SK-MEL-5 (cell line): Measurements from ENCODE around the gene DEFB112. TPM values are rescaled to one million over a fixed set of nuclear protein-coding genes. Genes with fewer than 3 reads are reported as not detected.

ENCODE experiments used
- DNase-seq: peaks from one replicate; pipeline ENCODE4 v3.0.0-alpha.2; 2016; ENCODE audit warnings: low read depth, low spot score
- in situ Hi-C: cut with HindIII; loops from 2 replicates; pipeline ENCODE4 v1.10.0; 2016; ENCODE audit warnings: low sequenced_read_pairs, high pct_unique_total_duplicates, low pct_unique_long_range_greater_than_20kb
- polyA plus RNA-seq, 2 experiments: library from polyadenylated mRNA; depleted of rRNA; stranded (reverse); fragments of >200 nt; gene quantifications; 2 replicates each; pipeline ENCODE4 v1.2.3, GENCODE V29; 2015
- total RNA-seq: library from RNA; depleted of rRNA; stranded (reverse); fragments of >200 nt; shearing (Covaris generic); gene quantifications from 2 replicates; pipeline ENCODE4 v1.2.3, GENCODE V29; 2014; rRNA removed

Gene DEFB112
- not detected in 2 replicates for total RNA-seq
- not detected in 2 replicates for polyA plus RNA-seq (2015; cell fraction: cytosol; rRNA removed)
- not detected in 2 replicates for polyA plus RNA-seq (2015; cell fraction: nucleus; rRNA removed)

DNA sequence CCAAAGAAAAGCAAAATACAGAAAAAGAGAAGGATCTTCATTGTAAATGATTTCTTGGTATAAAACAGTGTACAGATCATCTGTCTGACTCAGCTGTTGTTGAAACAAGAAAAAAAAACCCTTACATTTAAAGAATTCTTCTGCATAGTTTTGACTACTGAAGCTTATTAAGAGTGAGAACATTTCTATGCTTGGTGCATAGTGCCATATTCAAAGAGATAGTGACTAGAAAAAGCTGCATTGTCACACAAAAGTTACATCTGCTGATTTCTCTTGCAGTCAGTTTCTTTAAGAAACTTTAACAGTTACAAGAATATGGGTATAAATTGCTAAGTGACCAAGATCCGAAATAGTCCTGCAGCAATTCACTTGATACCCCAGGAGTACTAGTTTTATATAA lies at the start of gene DEFB112:
Gene DEFB112 (minus strand): TSS at position 101 of the 400 bp plus-strand sequence. CDS start 60 bp downstream, at position 41.
- in situ Hi-C loops: no loop called here
- no peak for DNase-seq

- in situ Hi-C loops: no loop called here
- DNase-seq: no peak
Observed at GRCh38 chr6:50098641-50098993, 48.9 kb upstream of the DEFB112 start.

- no peak for DNase-seq
- in situ Hi-C loops: no loop called here
Observed at GRCh38 chr6:50097966-50098640, 48.4 kb upstream of the DEFB112 start.

DNA sequence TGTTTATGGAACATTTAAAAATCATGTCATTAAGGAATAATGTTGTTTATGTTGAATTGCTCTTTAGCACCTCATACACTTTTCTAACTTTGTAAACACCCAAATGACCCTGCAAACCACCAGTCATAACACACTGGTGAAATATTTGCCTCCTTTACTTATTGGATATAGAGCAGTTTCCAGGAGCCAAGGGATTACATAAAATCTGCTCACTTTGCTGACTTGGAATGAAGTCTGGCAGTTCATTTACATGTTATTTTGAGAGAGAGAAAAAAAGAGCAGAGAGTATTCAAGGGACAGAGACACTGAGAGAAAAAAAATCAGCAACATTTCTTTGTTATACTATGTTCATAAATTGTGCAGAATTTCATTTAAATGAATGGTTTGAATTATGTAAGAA lies 46.6 kb upstream of the DEFB112 start:
- in situ Hi-C loops: no loop called here
- no peak for DNase-seq

GRCh38 chr6:50093938-50094272 lies 44.2 kb upstream of the DEFB112 start:
- no peak for DNase-seq
- in situ Hi-C loops: no loop called here

DNA sequence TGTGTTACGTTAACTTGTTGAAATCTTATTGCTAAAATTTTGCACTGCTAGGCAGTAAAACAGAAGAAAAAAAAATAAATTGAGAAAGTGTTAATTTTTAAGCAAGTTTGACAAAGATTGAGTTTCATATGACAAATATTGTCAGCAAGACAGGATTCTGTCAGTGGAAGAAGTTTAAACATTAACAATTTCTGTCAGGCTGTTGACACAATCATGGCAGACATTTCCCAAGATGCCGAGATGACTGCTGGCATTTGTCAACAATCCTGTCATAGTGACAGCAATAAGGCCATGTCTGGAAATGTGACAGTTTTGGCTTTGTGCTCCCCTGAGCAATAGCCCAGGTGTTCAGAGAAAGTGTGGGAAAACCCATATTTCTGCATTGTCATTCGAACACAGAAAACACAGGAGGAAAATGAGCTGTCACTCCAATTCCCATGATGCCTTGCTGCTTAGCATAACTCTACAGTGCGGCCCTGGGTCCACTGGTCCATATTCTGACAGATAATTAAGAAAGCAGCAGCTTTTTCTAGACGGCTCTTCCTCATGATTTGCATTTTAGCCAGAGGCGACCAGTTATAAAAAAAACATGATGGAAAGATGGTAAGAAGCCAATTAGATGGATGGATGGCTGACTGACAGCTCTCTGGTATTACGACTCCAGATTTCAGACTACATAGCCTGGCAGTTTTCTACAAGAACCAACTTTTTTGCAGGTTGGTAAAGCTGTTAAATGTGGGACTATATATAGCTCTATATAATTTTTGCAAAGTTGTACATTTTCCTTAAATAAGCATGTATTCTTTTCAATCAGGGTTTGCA lies 43.6 kb upstream of the DEFB112 start:
- no peak for DNase-seq
- in situ Hi-C loops: no loop called here

DNA sequence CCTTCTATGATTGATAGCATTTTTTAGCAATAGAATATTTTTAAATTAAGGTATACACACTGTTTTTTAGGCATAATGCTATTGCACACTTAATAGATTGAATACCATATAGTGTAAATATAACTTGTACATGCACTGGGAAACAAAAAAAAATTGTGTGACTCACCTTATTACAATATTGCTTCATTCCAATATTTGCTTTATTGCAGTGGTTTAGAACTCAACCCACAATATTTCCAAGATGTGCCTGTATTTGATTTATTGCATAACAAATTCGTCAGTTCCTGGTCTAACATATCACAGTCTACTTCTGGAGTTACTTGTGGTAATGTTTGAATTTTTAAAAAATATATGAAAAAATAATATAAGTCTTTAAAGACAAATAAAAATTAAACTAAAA lies 41.9 kb upstream of the DEFB112 start:
- in situ Hi-C loops: no loop called here

GRCh38 chr6:50089911-50090310 lies 40.2 kb upstream of the DEFB112 start:
- DNase-seq: no peak
- in situ Hi-C loops: no loop called here

More for the DNA sequence above, 41.9 kb upstream of the DEFB112 start:
- DNase-seq: no peak

GRCh38 chr6:50087231-50087954 lies 37.7 kb upstream of the DEFB112 start:
- in situ Hi-C loops: no loop called here

GRCh38 chr6:50077385-50077784 lies 27.7 kb upstream of the DEFB112 start:
- in situ Hi-C loops: no loop called here
- DNase-seq: no peak

More at GRCh38 chr6:50087231-50087954, 37.7 kb upstream of the DEFB112 start:
- peak; percentile 2 for DNase-seq

GRCh38 chr6:50076431-50076830 lies 26.7 kb upstream of the DEFB112 start:
- in situ Hi-C loops: no loop called here
- no peak for DNase-seq

DNA sequence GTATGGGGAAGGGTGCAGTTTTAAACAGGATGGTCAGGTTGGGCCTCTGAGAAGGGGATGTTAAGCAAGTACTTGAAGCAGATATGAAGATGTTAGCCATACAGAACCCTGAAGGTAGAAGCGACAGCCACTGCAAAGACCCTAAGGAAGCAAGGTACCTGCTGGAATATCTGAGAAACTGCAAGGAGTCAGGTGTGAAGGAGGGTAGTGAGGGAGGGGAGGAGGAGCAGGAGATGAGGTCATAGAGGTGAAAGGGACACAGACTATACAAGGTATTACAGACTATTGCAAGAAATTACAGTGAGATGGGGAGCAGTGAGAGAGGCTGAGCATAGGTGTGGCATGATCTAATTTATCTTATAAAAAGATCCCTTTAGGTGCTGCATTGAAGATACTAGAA lies 22.2 kb upstream of the DEFB112 start:
- in situ Hi-C loops: no loop called here

GRCh38 chr6:50070101-50070500 lies 20.4 kb upstream of the DEFB112 start:
- in situ Hi-C loops: no loop called here
- DNase-seq: no peak

More for the DNA sequence above, 22.2 kb upstream of the DEFB112 start:
- DNase-seq: no peak

GRCh38 chr6:50062051-50062450 lies 12.3 kb upstream of the DEFB112 start:
- DNase-seq: peak; percentile 42
- in situ Hi-C loops: no loop called here

GRCh38 chr6:50056242-50056641 lies 6.5 kb upstream of the DEFB112 start:
- in situ Hi-C loops: no loop called here
- no peak for DNase-seq

DNA sequence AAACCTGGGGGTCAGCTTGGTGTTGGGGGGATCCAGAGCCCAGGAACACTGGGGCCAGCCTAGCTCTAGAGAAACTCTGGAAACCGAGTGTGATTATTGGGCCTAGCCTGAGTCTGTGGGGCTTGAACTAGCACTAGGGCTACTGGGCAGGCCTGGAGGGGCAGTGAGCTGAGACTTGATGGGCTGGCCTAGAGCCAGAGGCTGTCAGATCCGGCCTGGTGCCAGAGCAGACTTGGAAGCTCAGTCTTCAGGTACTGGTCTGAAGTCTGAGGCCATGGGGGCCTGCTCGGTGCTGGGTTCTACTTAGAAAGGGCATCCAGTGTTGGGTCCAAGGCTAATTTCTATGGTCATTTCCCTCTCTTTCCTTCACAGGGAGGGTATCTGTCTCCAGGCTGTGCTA lies 2.7 kb downstream of the DEFB112 start:
- in situ Hi-C loops: no loop called here
- no peak for DNase-seq

- in situ Hi-C loops: no loop called here
- DNase-seq: peak; percentile 47
Observed at GRCh38 chr6:50030777-50031562, 18.8 kb downstream of the DEFB112 start.

- in situ Hi-C loops: no loop called here
Observed at GRCh38 chr6:50030350-50030749, 19.4 kb downstream of the DEFB112 start.

More at GRCh38 chr6:50030350-50030749, 19.4 kb downstream of the DEFB112 start:
- no peak for DNase-seq
